Body of pancreas (tissue), 4 donors: ENCODE results near the gene PIK3AP1.

Experiments
- POLR2A ChIP-seq, 3 donors: fragments of 450-650 bp; IDR thresholded peaks; one replicate each; pipeline ENCODE4 v1.6.1; 2016; ENCODE audit warnings: antibody characterized with exemption in 3 of 3, mild to moderate bottlenecking in 2 of 3
- TF ChIP-seq, protein P1 (sequence below), 7 experiments: fragments of 450-650 bp in 4 of 7; fragments of 200-600 bp in 3 of 7; sonication (generic) in 3 of 7; IDR thresholded peaks; one replicate each; pipeline ENCODE4 v1.5.1; 2016 to 2019; ENCODE audit warnings: antibody characterized with exemption in 7 of 7

DNA sequence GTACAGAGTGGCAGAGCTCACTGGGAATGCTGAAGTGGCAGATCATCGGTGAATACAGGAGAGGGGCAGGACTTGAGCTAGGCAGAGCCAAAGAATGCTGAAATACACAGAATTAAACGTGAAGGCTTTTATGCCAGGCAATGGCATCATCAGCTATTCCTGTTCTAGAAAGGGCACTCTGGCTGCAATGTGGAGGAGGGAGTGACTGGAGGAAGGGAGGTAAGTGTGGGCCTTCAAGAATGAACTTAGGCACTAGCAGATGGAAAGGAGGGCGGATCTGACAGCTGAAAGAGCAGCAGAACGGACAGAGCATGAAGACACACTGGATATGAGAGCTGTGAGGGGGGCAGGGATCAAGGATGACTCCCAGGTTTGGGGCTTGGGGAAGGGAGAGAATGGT, 121.5 kb downstream of the PIK3AP1 start:
- TF ChIP-seq, protein P1, sequence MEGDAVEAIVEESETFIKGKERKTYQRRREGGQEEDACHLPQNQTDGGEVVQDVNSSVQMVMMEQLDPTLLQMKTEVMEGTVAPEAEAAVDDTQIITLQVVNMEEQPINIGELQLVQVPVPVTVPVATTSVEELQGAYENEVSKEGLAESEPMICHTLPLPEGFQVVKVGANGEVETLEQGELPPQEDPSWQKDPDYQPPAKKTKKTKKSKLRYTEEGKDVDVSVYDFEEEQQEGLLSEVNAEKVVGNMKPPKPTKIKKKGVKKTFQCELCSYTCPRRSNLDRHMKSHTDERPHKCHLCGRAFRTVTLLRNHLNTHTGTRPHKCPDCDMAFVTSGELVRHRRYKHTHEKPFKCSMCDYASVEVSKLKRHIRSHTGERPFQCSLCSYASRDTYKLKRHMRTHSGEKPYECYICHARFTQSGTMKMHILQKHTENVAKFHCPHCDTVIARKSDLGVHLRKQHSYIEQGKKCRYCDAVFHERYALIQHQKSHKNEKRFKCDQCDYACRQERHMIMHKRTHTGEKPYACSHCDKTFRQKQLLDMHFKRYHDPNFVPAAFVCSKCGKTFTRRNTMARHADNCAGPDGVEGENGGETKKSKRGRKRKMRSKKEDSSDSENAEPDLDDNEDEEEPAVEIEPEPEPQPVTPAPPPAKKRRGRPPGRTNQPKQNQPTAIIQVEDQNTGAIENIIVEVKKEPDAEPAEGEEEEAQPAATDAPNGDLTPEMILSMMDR (IDR thresholded peaks at IDR 0.05), result no peak
- no peak for TF ChIP-seq POLR2A (IDR thresholded peaks at IDR 0.05)
